HG02884 (cell line): ENCODE measurements around the gene MFAP3L.
"Not testable (repeated sequence)": the region's sequence is repeated elsewhere in the genome, so short reads cannot be mapped to it uniquely, and the experiment has no call there.

ENCODE experiments used
- ATAC-seq: cut with Tn5 transposase; IDR thresholded peaks from one replicate; pipeline ENCODE4 v1.9.1; 2021; ENCODE audit warnings: mild to moderate bottlenecking, moderate library complexity; ENCODE audit not compliant: unreplicated experiment

Gene MFAP3L

GRCh38 chr4:169948271-169948670, 77.9 kb downstream of the MFAP3L start:
- ATAC-seq = no peak

- ATAC-seq = no peak
These were observed 80.6 kb downstream of the MFAP3L start for GRCh38 chr4:169945636-169946035.

DNA sequence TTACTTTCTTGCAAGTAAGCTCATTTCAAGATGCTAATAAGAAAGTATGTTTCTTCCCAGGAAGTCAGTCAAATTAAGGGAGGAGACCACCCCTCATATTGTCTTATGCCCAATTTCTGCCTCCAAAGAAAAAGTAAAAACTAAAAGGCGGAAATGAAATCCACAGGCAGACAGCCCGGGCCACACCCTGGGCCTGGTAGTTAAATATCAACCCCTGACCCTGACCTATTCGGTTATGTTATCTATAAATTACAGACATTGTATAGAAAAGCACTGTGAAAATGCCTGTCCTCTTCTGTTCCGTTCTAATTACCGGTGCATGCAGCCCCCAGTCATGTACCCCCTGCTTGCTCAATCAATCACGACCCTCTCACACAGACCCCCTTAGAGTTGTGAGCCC, 82.6 kb downstream of the MFAP3L start:
- not testable (repeated sequence) for ATAC-seq

DNA sequence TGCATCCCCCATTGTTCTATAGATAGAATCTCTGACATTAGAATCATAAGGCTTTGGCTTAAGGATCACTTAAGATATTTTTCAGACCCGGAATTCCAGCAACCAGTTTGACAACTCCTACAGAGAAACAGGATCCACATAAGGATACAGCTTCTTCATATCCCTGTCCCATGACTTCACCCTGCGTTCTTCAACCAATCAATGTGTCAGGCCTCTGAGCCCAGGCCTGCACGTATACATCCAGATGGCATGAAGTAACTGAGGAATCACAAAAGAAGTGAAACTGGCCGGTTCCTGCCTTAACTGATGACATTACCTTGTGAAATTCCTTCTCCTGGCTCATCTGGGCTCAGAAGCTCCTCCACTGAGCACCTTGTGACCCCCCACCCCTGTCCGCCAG, 85.1 kb downstream of the MFAP3L start:
- ATAC-seq = no peak

GRCh38 chr4:169940460-169940859, 85.7 kb downstream of the MFAP3L start:
- ATAC-seq = no peak
